DMS153 treated with DMSO at 0.1 percent for 48 hours (cell line): ENCODE results near the gene CCDC30.

Experiments
- DNase-seq: peaks from one replicate; lab custom pipeline; 2025; ENCODE audit not compliant: unreplicated experiment; lab: John Stamatoyannopoulos, UW

CCDC30 gene

GRCh38 chr1:42686418-42686817 lies 223.3 kb downstream of the CCDC30 start:
- DNase-seq, result no peak

DNA sequence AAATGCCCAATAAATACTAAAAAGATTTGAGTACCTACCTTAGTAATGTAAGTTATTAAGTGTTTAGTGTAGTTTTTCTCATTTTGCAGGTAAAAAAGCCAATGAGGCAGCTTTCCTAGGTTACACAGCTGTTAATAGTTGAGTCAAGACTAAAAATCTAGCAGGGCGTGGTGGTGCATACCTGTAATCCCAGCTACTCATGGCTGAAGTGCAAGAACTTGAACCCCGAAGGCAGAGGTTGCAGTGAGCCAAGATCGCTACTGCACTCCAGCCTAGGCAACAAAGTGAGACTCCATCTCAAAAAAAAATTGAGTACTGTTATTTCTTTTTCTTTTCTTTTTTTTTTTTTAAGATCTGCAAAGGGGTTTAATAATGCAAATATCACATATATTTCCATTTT lies 226.8 kb downstream of the CCDC30 start:
- no peak for DNase-seq

DNA sequence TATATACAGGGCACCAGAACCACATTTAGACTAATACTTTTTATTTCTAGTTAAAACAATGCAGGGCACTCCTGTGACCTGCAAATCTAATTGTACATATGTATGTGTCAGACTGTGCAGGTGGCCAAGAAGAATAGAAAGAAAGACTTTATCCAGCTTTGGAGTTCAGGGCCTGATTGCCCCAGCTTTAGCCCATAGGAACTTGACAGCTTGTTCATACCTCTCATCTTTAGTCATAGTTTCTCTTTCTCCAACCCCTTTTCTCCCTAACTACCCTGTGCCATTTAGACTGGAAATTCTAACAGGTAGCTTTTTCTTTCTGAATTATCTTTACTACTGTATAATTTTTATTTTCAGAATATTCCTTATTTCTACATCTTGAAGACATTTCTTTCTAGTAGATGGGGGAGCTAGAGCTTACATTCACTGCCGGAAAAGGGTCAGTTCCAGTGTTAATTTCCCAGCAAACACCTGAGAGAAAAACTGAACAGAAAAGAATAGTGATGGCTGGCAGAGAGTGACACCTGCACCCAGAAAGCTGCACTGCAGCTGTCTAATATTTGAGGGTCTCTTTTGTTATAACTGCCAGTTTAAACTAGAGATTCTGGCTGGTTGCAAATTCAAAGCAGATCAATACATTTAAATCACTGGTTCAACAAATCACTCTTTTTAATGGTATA lies 227.5 kb downstream of the CCDC30 start:
- DNase-seq, result no peak

GRCh38 chr1:42691157-42691498 lies 228.0 kb downstream of the CCDC30 start:
- DNase-seq, result no peak

- DNase-seq, result no peak
These were observed 229.4 kb downstream of the CCDC30 start for GRCh38 chr1:42692461-42692860.

- DNase-seq, result no peak
These were observed 229.8 kb downstream of the CCDC30 start for GRCh38 chr1:42692911-42693310.

DNA sequence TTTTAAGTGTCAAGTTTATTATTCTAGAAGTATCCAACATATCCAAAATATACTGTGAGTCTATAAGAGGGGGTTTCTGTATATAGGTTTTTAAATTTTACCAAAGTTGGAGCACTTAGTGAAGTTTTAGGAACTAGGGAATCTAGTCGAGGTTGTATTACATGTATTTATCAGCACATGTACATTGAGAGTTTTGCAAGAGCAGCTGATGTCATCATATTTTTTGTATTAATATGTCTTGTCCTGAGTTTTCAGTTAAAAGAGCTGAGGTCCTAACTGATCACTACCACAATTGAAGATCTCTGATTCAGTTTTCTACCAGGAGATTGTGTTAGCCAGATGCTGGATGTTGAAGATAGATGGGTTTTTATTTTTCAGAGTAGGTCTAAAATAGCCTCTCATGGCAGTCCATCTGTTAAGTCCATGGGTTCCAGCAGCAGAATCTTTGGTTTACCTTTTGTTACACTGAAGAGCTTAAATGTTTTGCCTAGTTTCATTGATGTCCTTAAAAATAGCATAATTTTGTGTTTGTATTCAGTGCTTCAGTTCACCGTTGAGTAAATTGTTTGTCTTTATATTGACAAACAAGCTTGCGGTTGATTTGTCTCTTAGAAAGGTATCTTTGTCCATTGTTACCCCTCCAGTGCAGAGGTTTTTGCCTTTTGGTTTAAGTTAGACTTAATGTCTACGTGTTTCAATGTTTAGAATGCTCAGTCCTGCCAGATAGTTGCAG lies 235.2 kb downstream of the CCDC30 start:
- DNase-seq, result no peak

DNA sequence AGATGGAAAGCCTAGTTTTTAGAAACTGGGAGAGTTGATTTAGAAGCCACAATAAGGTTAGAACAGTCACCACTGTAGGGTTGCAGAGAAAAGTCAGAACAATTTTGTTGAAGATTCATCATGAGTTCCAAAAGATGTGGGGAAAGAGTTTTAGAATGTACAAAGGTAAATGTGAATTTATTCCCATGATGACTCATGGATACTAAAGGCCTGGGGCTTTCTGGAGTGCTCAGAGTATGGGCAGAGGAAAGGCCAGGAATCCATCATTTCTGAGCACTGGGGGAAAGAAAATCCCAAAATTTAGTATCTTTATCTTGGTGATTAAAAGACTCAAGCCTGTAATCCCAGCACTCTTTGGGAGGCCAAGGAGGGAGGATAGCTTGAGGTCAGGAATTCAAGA lies 236.9 kb downstream of the CCDC30 start:
- no peak for DNase-seq

- no peak for DNase-seq
These were observed 240.9 kb downstream of the CCDC30 start for GRCh38 chr1:42703888-42704464.
